ENCODE measurements around the gene PARVA. TPM values are rescaled to one million over a fixed set of nuclear protein-coding genes. Genes with fewer than 3 reads are reported as not detected.

PARVA gene
- total and polyA plus RNA-seq, 3 donors from 2014 or later, result 18.7 to 23.7 (median 23.6) TPM

DNA sequence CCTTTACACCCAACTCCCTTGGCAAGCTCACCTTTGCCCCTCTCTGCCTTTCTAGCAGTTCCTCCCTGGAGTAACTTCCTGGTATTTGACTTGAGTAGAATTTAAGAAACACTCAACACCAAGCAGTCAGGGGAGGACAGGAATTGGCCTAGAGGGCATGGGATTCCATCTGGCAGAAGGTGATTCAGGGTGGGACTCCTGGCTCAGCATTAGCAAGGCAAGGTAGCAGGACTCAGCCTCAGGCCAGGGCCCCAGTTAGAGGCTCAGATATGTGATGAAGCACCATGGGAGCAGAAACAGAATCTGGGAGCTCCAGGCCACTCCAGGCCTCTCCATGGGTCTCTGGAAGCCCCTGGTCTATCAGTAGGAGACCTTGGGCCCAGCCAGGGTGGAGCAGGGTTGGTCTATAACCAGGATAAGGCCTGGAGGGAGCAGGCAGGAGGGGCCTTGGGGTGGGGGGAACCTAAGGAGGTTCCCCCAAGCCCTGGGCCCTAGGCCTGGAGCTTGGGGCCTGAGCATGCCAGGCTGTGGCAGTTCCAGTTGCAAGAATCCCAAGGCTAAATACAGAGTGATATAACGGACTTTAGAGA, 148.2 kb downstream of the PARVA start:
- H3K9me3 ChIP-seq, result no peaks in the 10 kb centered on the region
- TF ChIP-seq POLR2A (IDR thresholded peaks at IDR 0.05), result no peak
- TF ChIP-seq, protein P1, sequence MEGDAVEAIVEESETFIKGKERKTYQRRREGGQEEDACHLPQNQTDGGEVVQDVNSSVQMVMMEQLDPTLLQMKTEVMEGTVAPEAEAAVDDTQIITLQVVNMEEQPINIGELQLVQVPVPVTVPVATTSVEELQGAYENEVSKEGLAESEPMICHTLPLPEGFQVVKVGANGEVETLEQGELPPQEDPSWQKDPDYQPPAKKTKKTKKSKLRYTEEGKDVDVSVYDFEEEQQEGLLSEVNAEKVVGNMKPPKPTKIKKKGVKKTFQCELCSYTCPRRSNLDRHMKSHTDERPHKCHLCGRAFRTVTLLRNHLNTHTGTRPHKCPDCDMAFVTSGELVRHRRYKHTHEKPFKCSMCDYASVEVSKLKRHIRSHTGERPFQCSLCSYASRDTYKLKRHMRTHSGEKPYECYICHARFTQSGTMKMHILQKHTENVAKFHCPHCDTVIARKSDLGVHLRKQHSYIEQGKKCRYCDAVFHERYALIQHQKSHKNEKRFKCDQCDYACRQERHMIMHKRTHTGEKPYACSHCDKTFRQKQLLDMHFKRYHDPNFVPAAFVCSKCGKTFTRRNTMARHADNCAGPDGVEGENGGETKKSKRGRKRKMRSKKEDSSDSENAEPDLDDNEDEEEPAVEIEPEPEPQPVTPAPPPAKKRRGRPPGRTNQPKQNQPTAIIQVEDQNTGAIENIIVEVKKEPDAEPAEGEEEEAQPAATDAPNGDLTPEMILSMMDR (IDR thresholded peaks at IDR 0.05), result no peak
- H3K36me3 ChIP-seq (ENCODE audit: low read depth, missing control alignments), result no peaks in the 10 kb centered on the region
- intact Hi-C loops (cut with DNase I; ENCODE audit: low total_unique reads), result no loop called here
- H3K27me3 ChIP-seq, result no peaks in the 10 kb centered on the region
- no peaks in the 10 kb centered on the region for H3K4me1 ChIP-seq
- no peak for DNase-seq
- no peak overlapping the region for H3K4me3 ChIP-seq
- WGBS, 2 donors, result 85 to 95% methylated on average over 1 of the region's 1 CpG
- no peak overlapping the region for H3K27ac ChIP-seq

DNA sequence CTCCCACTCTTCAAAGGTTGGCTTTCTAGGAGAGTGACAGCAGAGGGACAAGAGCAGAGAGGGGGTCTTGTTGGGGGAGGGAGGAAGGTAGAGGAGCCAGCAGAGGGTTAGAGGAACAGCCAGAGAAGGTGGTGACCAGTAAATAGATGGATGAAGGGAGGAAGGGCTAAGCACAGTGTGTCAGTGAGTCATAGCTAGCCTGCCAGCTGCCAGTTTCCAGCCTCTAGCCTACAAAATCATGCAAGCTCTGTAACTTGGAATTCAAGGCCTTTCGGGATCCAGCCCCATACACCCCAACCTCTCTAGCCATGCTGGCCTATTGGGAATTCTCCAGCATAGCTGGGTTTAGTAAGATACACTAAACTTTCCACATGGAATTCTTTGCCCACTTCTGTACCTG, 149.4 kb downstream of the PARVA start:
- H3K27ac ChIP-seq, result no peak overlapping the region
- DNase-seq, result no peak
- no peaks in the 10 kb centered on the region for H3K9me3 ChIP-seq
- WGBS, 2 donors, result 82 to 86% methylated on average over 1 of the region's 1 CpG
- H3K27me3 ChIP-seq, result no peaks in the 10 kb centered on the region
- no peaks in the 10 kb centered on the region for H3K36me3 ChIP-seq (ENCODE audit: low read depth, missing control alignments)
- H3K4me3 ChIP-seq, result no peak overlapping the region
- TF ChIP-seq, protein P1 (IDR thresholded peaks at IDR 0.05), result no peak
- TF ChIP-seq POLR2A (IDR thresholded peaks at IDR 0.05), result no peak
- H3K4me1 ChIP-seq, result no peaks in the 10 kb centered on the region
- intact Hi-C loops (cut with DNase I; ENCODE audit: low total_unique reads), result no loop called here

DNA sequence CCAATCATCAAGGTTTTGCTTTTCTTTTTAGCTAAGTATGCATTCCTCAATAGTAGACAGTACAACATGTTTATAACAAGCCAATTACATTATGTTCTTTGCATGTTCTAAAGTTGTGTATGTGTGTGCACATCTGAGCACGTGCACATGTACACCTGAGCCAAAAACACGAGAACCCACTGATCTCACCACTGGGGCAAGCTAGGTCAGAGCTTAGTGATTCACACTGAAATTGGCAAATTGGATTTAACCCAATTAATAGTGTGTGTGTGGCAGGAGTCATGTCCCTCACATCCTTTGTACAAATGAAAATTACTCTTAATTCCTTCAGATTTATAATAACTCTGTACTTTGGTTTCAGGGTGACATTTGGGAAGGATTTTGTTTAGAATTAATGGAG, 151.1 kb downstream of the PARVA start:
- TF ChIP-seq, protein P1 (IDR thresholded peaks at IDR 0.05), result no peak
- no peak for TF ChIP-seq POLR2A (IDR thresholded peaks at IDR 0.05)
- H3K4me3 ChIP-seq, result no peak overlapping the region
- no peaks in the 10 kb centered on the region for H3K4me1 ChIP-seq
- no peaks in the 10 kb centered on the region for H3K27me3 ChIP-seq
- no peaks in the 10 kb centered on the region for H3K36me3 ChIP-seq (ENCODE audit: low read depth, missing control alignments)
- no peaks in the 10 kb centered on the region for H3K9me3 ChIP-seq
- no peak overlapping the region for H3K27ac ChIP-seq
- intact Hi-C loops (cut with DNase I; ENCODE audit: low total_unique reads), result no loop called here
- DNase-seq, result no peak
- 68 to 77% methylated on average over 2 of the region's 2 CpGs for WGBS, 2 donors

DNA sequence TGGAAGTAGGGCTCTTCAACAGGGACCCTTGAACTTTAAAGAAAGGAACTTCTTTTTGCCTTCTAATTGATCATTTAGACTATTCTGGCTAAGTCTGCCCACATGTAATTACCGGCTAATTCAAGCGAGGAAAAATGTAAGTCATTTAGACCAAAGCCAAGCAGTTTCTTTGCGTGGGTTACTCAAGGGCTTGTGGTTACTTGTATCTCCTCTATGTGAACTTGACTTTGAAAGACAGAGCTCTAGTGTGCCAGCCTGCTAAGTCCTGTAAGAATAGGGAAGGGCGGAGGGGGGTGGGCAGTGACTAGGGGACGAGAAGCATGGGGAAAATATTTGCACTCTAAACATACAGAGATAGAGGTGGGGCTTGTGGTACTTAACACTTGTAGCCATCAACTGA, 151.7 kb downstream of the PARVA start:
- no peak for DNase-seq
- Histone ChIP-seq H3K36me3 (ENCODE audit: low read depth, missing control alignments) (no peaks in the 10 kb centered on the region), H3K9me3 (no peaks in the 10 kb centered on the region), H3K27ac (no peak overlapping the region), H3K4me1 (no peaks in the 10 kb centered on the region), H3K4me3 (no peak overlapping the region), H3K27me3 (no peaks in the 10 kb centered on the region)
- TF ChIP-seq, protein P1 (IDR thresholded peaks at IDR 0.05), result no peak
- TF ChIP-seq POLR2A (IDR thresholded peaks at IDR 0.05), result no peak
- intact Hi-C loops (cut with DNase I; ENCODE audit: low total_unique reads), result no loop called here
- 93 to 94% methylated on average over 5 of the region's 5 CpGs for WGBS, 2 donors

DNA sequence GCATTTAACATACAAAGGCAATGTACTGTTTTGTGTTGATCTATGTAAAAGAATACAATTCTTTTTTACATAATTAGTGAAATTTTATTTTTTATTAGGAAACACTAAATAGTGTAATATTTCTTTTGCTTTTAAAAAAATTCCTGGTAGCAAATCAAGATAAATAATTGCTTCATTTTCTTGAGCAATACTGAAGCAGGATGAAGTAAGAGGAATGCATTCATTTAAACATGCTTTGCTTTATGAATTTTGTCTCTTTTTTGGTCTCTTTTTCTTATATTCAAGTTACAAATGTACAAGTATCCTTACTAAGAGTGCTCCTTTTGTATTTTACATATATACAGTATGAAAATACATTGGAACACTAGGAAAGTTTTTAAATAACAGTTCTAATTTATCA, 152.4 kb downstream of the PARVA start:
- Histone ChIP-seq H3K36me3 (ENCODE audit: low read depth, missing control alignments) (no peaks in the 10 kb centered on the region), H3K4me1 (no peaks in the 10 kb centered on the region), H3K4me3 (no peak overlapping the region), H3K27me3 (no peaks in the 10 kb centered on the region), H3K9me3 (no peaks in the 10 kb centered on the region), H3K27ac (no peak overlapping the region)
- no peak for DNase-seq
- intact Hi-C loops (cut with DNase I; ENCODE audit: low total_unique reads), result no loop called here
- TF ChIP-seq, protein P1 (IDR thresholded peaks at IDR 0.05), result no peak
- no peak for TF ChIP-seq POLR2A (IDR thresholded peaks at IDR 0.05)
